Breast epithelium (tissue), 4 donors: ENCODE data around the gene ACO2. TPM values are rescaled to one million over a fixed set of nuclear protein-coding genes. Genes with fewer than 3 reads are reported as not detected.

Experiments used
- DNase-seq, 2 donors: peaks; one replicate each; pipeline ENCODE4 v3.0.0-alpha.2; 2019; ENCODE audit warnings: low spot score in 2 of 2
- H3K27ac ChIP-seq, 2 donors: fragments of 200-600 bp; sonication (generic) in 1 of 2; one replicate each; pipeline ENCODE4 v1.5.1; 2016 to 2019; ENCODE audit warnings: mild to moderate bottlenecking in 1 of 2
- H3K27me3 ChIP-seq, 2 donors: fragments of 200-600 bp; sonication (generic) in 1 of 2; one replicate each; pipeline versions ENCODE4 v1.5.1 to v1.6.0; 2017 to 2019; ENCODE audit warnings: control low read depth in 1 of 2, mild to moderate bottlenecking in 1 of 2
- H3K36me3 ChIP-seq: fragments of 200-600 bp; one replicate; pipeline ENCODE4 v1.5.1; 2019
- H3K4me1 ChIP-seq, 2 donors: fragments of 200-600 bp; sonication (generic); one replicate each; pipeline ENCODE4 v1.5.1; 2016 to 2019; ENCODE audit warnings: control low read depth in 1 of 2
- H3K4me3 ChIP-seq, 3 donors: fragments of 200-600 bp; sonication (generic); 1 replicate in 2 of 3; 2 replicates in 1 of 3; pipeline ENCODE4 v1.5.1; 2016 to 2019; ENCODE audit warnings: mild to moderate bottlenecking in 3 of 3, moderate library complexity in 2 of 3
- H3K9me3 ChIP-seq, 2 donors: fragments of 200-600 bp; sonication (generic) in 1 of 2; one replicate each; pipeline ENCODE4 v1.5.1; 2016 to 2019; ENCODE audit warnings: control low read depth in 1 of 2
- POLR2A ChIP-seq: fragments of 450-650 bp; IDR thresholded peaks from one replicate; pipeline ENCODE4 v1.6.1; 2016; ENCODE audit warnings: antibody characterized with exemption, mild to moderate bottlenecking, moderate library complexity
- POLR2AphosphoS5 ChIP-seq, 3 donors: sonication (generic); formaldehyde crosslinking; IDR thresholded peaks; one replicate each; pipeline ENCODE4 v1.6.1; 2017; ENCODE audit warnings: antibody characterized with exemption in 3 of 3
- intact Hi-C: fragments of 100-400 bp; cut with DNase I; formaldehyde crosslinking; loops from one replicate; pipeline ENCODE4 v1.15.1; 2023; ENCODE audit warnings: low total_unique reads
- total RNA-seq, 3 donors: library from RNA; depleted of rRNA; stranded (reverse); fragments of >200 nt; gene quantifications; one replicate each; pipeline ENCODE4 v1.1.0, GENCODE V29; 2016
- TF ChIP-seq, protein P1 (sequence below), 3 donors: fragments of 450-650 bp; IDR thresholded peaks; one replicate each; pipeline ENCODE4 v1.5.1; 2016 to 2017; ENCODE audit warnings: antibody characterized with exemption in 3 of 3, mild to moderate bottlenecking in 3 of 3, moderate library complexity in 3 of 3

ACO2 gene
- total RNA-seq, 3 donors from 2014 or later = 58.1 to 92.2 (median 65.2) TPM

DNA sequence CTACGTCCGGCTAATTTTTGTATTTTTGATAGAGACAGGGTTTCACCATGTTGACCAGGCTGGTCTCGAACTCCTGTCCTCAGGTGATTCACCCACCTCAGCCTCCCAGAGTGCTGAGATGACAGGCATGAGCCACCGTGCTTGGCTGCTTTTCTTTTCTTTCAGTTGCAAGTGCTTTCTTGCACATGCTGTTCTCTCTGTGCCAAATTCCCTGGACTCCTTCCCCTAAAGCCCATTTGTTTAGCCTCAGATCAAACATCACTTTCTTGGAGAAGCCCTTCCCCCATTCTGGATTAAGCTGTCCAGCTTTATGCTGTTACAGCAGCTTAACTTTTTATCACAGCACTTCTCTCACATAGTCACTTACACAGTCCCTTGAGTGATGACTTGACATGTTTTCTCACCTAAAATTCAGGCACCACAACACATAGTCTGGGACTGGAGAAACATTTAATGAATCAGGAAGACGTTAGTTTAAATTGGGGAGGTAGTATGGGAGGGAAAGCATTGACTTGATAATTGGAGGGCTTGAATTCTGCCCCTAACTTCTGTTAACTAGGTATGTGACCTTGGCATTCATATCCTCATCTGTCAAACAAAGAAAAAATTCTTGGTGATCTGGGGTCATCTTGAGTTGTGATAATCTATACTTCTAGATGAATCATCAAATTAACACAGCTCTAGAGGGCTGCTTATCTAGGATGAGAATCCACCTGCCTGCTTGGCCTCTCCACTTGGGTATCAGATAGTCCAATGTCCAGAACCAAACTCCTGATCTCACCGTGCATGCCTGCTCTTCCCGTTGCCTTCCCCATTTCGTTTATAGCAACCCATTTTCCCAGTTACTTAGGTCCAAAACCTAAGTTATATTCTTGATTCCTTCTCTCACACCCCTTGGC lies 18.4 kb downstream of the ACO2 start:
- H3K4me1 ChIP-seq = peaks cover 0 to 6% of the 10 kb centered on the region in 2 donors
- H3K36me3 ChIP-seq = no peaks in the 10 kb centered on the region
- no peaks in the 10 kb centered on the region for H3K27me3 ChIP-seq
- no peaks in the 10 kb centered on the region for H3K9me3 ChIP-seq
- DNase-seq = no peak
- H3K27ac ChIP-seq = no peak overlapping the region
- TF ChIP-seq, protein P1, sequence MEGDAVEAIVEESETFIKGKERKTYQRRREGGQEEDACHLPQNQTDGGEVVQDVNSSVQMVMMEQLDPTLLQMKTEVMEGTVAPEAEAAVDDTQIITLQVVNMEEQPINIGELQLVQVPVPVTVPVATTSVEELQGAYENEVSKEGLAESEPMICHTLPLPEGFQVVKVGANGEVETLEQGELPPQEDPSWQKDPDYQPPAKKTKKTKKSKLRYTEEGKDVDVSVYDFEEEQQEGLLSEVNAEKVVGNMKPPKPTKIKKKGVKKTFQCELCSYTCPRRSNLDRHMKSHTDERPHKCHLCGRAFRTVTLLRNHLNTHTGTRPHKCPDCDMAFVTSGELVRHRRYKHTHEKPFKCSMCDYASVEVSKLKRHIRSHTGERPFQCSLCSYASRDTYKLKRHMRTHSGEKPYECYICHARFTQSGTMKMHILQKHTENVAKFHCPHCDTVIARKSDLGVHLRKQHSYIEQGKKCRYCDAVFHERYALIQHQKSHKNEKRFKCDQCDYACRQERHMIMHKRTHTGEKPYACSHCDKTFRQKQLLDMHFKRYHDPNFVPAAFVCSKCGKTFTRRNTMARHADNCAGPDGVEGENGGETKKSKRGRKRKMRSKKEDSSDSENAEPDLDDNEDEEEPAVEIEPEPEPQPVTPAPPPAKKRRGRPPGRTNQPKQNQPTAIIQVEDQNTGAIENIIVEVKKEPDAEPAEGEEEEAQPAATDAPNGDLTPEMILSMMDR (IDR thresholded peaks at IDR 0.05) = no peak
- TF ChIP-seq POLR2A = no peak
- TF ChIP-seq POLR2AphosphoS5 (IDR thresholded peaks at IDR 0.05) = no peak
- H3K4me3 ChIP-seq = no peak overlapping the region
- intact Hi-C loops = no loop called here

DNA sequence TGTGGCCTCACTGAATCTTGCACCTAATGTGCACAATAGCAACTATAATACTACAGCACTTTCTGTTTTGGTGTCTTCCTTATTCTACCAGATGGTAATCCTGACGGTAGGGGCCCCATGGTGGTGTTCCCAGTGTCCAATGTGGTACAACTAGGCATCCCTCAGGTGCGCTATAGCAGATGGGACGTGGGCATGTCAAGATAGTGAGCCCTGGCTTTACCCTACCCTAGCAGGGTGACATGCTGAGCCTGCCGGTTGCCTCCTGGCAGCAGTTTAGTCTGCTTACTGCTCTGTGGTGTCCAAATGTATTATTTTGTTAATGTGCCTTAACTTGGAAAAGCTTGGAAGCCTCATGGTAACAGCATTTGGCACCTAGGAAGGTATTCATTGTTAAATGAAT lies 19.2 kb downstream of the ACO2 start:
- no peak for DNase-seq
- peaks cover 0 to 6% of the 10 kb centered on the region in 2 donors for H3K4me1 ChIP-seq
- H3K4me3 ChIP-seq = no peak overlapping the region
- H3K9me3 ChIP-seq = no peaks in the 10 kb centered on the region
- intact Hi-C loops = no loop called here
- H3K27ac ChIP-seq = peak overlapping the region; percentile 6 to 38
- no peaks in the 10 kb centered on the region for H3K27me3 ChIP-seq
- no peaks in the 10 kb centered on the region for H3K36me3 ChIP-seq
- TF ChIP-seq POLR2AphosphoS5 (IDR thresholded peaks at IDR 0.05) (no peak), POLR2A (no peak)
- TF ChIP-seq, protein P1 (IDR thresholded peaks at IDR 0.05) = no peak

DNA sequence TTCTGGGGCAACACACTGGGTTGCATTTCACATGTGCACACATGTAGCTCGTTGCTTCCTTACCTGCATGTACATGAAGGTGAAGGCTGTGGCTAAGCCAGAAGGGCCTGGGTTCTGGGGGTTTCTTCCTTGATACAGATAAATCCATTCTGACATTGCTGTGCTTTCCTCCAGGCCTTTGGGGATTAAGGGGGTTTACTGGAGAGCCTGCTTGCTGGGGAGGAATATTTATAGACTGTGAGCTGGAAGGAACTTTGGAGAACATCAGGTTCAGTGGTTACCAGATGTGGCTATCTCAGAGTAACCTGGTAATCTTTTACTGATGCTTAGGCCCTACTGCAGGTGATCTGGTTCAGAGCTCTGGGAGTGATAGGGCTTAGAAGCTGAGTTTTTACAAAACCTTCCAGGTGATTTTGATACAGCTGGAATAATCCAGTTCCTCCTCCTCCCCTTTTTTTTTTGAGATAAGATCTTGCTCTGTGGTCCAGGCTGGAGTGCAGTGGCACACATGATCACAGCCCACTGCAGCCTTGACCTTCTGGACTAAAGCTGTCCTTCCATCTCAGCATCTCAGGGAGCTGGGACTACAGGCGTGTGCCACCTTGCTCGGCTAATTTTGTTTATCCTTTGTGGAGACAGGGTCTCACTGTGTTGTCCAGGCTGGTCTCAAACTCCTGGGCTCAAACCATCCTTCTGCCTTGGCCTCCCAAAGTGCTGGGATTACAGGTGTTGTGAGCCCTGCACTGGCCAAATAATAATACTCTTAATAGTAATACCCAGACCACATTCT lies 19.9 kb downstream of the ACO2 start:
- Histone ChIP-seq H3K9me3 (no peaks in the 10 kb centered on the region), H3K36me3 (no peaks in the 10 kb centered on the region), H3K4me3 (no peak overlapping the region), H3K4me1 (peaks cover 0 to 6% of the 10 kb centered on the region in 2 donors), H3K27ac (peak overlapping the region; percentile 6 to 38), H3K27me3 (no peaks in the 10 kb centered on the region)
- TF ChIP-seq POLR2AphosphoS5 (IDR thresholded peaks at IDR 0.05) (no peak), POLR2A (no peak)
- TF ChIP-seq, protein P1 (IDR thresholded peaks at IDR 0.05) = no peak
- intact Hi-C loops = no loop called here
- no peak for DNase-seq

DNA sequence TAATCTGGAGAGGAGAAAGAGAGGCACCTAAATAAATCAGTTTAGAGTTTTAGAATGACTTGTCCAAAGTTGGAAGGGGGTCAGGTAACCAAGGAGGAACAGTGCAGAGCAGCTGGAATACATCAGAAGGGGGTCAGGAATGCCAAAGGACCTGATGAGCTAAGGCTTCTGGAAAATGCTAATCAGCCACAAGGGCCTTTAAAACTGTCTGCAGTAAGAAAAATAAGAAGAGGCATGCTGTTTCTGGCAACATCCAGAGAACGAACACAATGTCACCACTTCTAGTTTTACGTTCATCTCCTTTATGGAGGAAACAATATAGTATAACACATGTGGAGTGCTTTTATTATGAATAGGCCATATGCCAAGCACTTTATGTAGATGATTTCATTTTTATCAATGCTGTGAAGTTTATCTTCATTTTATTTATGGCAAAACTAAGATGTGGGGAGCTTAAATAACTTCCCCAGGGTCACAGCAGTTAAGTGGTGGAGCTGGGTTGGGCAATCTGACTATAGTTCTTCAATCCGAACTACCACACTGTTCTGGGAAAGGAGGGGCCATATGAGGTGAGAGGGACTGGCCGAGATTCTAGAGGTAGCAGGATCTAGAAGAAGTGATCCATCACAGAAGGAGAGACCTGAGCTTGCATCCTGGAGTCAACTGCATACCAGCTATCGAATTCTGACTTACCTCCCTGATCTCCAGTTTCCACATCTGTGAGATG lies 22.6 kb downstream of the ACO2 start:
- intact Hi-C loops = no loop called here
- Histone ChIP-seq H3K4me1 (peaks cover 0 to 6% of the 10 kb centered on the region in 2 donors), H3K27ac (peak overlapping the region in 1 of 2 donors; percentile 22)

More for the DNA sequence above, 22.6 kb downstream of the ACO2 start:
- H3K9me3 ChIP-seq = no peaks in the 10 kb centered on the region
- no peak for DNase-seq
- no peak overlapping the region for H3K4me3 ChIP-seq
- TF ChIP-seq POLR2A = no peak
- TF ChIP-seq, protein P1 (IDR thresholded peaks at IDR 0.05) = no peak
- no peak for TF ChIP-seq POLR2AphosphoS5 (IDR thresholded peaks at IDR 0.05)
- H3K27me3 ChIP-seq = no peaks in the 10 kb centered on the region
- H3K36me3 ChIP-seq = no peaks in the 10 kb centered on the region
